Suppressor macrophage (primary cell): ENCODE data around the gene CBY2.
"Not testable (repeated sequence)": the region's sequence is repeated elsewhere in the genome, so short reads cannot be mapped to it uniquely, and the experiment has no call there.

Experiments
- DNase-seq, 4 experiments: peaks; one replicate each; pipeline ENCODE4 v3.0.0-alpha.2; 2020 to 2022
- total RNA-seq, 17 experiments: gene quantifications; one replicate each; lab custom pipeline; 2026; ENCODE audit warnings: mixed read lengths in 6 of 17, inconsistent platforms in 3 of 17; lab: John Stamatoyannopoulos, UW

CBY2 gene, protein sequence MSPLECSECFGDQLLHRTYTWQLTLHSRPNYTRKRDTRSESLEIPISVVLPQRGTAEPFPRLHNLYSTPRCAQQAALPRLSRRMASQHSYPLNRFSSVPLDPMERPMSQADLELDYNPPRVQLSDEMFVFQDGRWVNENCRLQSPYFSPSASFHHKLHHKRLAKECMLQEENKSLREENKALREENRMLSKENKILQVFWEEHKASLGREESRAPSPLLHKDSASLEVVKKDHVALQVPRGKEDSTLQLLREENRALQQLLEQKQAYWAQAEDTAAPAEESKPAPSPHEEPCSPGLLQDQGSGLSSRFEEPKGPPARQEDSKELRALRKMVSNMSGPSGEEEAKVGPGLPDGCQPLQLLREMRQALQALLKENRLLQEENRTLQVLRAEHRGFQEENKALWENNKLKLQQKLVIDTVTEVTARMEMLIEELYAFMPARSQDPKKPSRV
- total RNA-seq: 0 to 1.6 (median 0) reads per million in 17 experiments

DNA sequence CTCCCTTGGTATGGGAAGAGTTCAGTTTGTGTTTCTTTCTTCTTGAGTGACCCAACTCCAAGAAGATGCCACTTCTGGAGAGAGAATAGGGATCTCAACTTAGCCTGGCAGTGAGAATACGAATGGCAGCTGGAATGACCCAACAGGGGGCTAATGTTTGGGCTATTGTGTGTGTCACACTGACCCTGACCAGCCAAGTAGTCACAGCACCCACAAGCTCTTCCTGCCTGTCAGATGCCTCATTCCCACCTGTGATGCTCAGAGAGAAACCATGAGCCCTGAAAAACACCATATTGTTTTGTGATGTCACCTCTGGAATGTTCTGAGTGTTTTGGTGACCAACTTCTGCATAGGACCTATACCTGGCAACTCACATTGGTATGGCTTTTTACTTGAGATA, at the start of gene CBY2:
TSS of gene CBY2 (plus strand) at position 233 of the 400 bp plus-strand sequence. CDS start at position 304, 71 bp downstream.
- no peak for DNase-seq

DNA sequence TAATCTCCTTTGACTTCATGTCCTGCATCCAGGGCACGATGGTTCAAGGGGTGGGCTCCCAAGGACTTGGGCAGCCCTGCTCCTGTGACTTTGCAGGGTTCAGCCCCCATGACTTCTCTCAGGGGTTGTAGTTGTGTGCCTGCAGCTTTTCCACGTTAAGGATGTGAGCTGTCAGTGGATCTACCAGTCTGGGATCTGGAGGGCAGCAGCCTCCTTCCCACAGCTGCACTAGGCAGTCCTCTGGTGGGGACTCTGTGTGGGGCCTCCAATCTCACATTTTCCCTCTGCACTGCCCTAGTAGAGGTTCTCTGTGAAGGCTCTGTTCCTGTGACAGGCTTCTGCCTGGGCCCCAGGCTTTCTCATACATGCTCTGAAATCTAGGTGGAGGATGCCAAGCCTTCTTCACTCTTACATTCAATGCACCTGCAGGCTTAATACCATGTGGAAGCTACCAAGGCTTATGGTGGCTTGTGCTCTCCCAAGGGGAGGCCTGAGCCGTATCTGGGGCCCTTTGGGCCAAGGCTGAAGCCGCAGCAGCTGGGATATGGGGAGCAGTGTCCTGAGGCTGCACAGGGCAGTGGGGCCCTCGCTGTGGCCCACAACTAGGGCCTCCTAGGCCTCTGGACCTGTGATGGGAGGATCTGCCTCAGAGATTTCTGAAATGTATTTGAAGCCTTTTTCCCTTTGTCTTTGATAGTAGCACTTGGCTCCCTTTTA, 47.3 kb upstream of the CBY2 start:
- DNase-seq: no peak

DNA sequence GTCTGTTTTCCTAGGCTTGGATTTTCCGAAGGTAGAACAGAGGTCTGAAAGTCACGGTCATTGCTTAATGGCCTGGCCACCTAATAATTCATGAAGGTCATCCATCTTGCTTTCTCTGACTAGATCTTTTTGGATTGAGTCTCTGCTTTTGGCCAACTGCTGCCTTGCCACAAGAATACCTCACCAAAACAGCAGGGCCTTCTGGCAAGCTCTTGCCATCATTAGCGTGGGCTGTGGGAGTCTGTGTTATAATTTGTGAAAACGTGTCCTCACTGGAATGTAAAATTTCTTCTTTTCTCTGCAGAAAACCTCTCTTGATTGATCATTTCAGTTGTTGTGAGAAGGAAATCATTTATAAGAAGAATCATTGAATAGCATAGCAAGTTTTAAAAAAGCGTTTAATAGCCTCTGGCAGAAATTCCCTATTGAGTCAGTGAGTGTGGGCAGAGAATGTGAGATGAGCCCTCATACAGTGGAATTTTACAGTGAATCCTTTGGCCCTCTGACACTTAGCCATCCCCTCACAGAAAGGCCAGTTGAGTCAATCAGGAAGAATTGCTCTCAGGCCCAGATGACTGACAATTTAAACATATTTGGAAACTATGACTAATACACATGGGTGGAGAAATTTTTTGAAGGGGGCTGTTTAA, 43.4 kb upstream of the CBY2 start:
- DNase-seq: peak in 3 of 4 experiments; percentile 21 to 49 (median 29)

DNA sequence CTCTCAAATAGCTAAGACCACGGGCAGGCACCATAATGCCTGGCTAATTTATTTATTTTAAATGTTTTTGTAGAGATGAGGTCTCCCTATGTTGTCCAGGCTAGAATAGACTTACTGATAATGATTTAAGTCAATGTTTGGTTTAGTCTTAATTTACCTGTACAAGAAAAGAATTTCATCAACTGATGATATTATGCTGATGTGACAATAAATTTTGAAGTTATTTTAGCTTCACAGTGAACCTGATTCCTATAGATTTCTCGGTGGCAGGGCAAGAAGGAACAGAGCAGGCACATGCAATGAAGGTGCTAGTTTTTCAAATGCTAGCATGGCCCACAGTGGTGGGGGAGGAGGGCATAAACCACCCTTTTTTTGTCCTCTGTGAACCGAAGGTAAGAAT, 42.6 kb upstream of the CBY2 start:
- no peak for DNase-seq

DNA sequence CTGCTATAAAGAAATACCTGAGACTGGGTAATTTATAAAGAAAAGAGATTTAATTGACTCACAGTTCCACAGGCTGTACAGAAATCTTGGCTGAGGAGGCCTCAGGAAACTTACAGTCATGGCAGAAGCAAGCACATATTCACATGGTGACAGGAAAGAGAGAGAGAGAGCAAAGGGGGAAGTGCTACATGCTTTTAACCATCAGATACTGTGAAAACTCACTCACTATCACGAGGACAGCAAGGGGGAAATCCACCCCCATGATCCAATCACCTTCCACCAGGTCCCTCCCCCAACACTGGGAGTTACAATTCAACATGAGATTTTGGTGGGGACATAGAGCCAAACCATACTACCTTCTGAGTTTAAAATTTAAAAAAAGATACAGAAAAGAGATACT, 41.7 kb upstream of the CBY2 start:
- peak in 3 of 4 experiments; percentile 14 to 53 (median 25) for DNase-seq

DNA sequence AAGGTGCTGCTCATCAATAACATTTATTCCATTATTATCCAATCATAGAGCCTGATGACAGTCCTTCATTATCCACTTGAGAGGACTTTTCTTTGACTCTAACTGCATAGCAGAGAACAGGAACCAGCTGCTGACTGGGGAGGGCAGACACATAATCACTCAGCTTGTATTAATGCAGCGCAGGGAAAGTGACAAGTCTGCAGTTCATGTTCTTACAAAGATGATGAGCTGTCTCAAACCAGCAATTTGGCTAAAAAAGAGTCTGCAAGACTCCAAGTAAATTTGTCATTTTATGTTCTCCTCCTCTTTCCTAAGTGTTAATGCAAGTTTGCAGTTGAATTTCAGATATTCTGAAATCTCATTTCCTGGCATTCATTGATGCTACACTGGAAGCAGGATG, 40.0 kb upstream of the CBY2 start:
- DNase-seq: no peak

DNA sequence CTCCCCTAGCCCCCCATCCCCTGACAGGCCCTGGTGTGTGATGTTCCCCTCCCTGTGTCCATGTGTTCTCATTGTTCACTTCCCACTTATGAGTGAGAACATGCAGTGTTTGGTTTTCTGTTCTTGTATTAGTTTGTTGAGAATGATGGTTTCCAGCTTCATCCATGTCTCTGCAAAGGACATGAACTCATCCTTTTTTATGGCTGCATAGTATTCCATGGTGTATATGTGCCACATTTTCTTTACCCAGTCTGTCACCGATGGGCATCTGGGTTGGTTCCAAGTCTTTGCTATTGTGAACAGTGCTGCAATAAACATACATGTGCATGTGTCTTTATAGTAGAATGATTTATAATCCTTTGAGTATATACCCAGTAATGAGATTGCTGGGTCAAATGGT, 39.2 kb upstream of the CBY2 start:
- DNase-seq: not testable (repeated sequence)

DNA sequence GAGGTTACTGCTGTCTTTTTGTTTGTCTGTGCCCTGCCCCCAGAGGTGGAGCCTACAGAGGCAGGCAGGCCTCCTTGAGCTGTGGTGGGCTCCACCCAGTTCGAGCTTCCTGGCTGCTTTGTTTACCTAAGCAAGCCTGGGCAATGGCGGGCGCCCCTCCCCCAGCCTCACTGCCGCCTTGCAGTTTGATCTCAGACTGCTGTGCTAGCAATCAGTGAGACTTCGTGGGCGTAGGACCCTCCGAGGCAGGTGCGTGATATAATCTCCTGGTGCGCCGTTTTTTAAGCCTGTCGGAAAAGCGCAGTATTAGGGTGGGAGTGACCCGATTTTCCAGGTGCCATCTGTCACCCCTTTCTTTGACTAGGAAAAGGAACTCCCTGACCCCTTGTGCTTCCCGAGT, 32.5 kb upstream of the CBY2 start:
- not testable (repeated sequence) for DNase-seq

DNA sequence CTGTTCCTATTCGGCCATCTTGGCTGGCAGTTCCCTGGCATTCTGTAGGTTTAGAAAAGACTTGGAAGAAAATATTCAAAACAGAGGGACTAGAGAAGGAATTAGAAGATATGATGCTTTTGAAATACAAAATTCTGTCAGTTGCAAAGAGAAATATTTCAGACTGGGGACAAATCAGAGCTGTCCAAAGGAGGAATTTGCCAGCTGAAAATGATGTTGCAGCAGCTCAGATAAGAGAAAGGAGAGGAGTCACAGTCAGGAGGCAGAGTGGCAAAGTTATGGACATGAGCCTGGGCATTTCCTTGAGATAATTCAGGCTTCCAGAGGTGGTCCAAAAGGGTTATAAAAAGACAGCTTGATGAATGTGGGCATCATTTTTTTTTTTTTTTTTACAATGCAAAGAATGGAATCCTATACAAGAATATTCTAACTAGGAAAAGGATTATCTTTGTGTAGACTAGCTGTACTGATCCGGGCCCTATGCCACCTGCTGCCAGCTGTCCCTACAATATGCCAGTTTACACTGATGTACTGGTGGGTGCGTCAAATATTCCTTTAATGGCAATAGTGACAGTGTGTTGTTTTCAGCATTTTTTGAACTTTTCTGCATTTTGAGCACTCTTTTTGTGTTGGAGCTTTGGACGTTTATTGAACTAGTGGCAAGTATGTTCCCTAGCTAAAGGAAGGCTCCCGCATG, 31.8 kb upstream of the CBY2 start:
- DNase-seq: no peak

DNA sequence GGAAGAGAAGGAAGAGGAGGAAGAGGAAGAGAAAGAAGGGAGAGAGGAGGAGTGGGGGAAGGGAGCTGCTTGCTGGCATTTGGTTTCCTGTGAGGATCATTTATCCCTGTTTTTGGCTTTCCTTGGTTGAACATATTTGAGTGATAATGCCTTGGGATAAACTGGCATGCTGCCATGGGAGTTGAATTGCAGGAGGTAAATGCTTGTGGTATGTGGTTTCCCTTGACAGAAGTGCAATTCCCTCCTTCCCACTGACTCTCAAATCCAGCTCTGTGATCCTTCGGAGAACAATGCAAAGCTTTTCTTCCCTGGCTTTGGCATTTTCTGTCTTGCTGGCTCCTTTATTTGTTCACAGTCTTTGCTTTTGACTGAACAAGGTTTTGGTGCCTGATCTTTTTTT, 27.2 kb upstream of the CBY2 start:
- no peak for DNase-seq

DNA sequence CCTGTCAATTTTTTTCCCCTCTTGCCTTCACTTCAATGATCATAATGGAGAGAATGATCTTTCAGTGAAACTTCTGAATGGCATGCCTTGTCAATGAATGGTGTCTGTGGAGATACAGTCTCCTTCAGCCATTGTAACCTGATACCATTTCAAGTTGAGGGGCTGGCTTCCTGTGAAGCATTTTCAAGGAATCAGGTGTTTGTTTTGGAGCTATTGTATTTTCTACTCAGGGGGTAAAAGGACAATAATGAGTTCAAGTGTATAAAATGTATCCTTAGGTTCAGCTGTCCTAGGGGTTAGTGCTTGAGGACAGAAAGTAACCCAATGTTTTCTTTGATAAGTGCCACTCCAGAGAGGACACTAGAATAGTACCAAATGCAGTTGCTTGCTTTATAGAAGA, 23.8 kb upstream of the CBY2 start:
- DNase-seq: no peak

DNA sequence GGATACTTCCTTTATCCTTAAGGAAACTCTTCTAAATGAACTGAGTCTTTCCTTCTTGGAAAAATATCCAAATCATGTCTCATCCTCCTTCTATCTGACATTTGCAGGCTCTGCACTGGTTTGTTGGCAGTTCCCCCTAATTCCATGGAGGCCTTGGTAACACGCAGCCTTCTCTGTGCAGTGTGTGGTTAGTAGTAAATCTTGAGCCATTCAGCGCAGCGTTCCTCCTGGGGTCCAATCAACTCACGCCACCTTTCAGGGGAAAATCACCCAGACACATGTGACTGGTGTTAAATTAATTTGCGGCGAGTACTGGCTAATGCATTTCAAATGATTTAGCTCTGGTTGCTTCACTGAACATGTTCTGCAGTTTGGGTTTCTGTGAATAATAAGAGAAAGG, 21.0 kb upstream of the CBY2 start:
- no peak for DNase-seq

DNA sequence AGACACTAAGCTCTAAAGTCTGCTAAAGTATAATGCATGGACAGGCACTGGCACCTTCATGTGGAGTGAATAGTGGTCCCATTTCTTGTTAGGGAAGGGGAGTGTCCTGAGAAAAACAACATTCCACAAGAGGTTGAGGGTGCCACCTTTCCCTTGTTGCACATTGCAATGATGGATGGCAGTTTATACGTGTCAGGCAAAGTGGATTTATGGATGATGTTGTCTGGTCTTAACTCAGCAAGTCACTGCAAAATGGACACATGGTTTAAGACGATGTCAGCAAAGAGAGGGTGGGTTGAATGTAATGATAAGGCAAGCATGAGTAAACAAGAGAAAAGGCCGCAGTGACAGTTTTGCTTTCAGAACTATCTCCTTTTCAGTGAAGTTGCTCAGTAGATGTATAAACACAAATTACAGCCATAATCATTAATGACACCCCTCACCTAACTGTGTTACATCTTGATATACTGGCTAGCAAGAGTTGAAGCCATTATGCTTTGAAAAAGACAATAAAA, 19.6 kb upstream of the CBY2 start:
- no peak for DNase-seq

DNA sequence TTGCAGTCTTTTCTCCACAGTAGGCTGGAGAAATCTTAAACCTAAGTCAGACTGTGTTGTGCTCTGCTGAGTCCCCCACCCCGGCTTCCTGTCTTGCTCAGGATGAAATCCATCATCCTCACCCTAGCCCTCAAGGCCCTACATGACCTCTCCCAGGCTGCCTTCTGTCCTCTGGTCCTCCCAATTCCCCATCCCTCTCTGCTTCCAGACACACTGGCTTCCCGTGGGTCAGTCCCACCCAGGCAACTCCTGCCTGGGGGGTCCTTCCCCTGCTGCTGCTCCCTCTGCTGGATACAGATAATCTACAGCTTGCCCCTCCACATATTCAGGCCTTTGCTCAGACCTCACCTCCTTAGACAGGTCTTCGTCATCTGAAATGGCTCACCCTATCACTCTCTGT, 18.4 kb upstream of the CBY2 start:
- DNase-seq: no peak

DNA sequence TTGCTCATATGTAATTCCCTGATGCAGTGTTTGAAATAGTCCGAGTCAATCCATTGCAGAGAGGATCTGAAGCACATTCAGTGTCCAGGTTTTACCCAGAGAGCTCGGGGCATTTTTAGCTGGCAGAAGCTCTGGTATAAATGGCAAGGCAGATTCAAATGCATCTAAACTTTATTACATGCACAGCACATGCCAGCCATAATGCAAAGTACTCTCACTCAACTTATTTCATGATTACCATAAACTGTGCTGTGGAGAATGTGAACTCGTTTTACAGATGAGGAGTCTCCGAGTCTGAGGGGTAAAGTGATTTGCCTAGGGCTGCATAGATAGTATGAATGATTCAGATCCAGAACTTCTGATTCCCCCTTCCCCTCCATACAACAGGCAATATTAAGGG, 13.5 kb upstream of the CBY2 start:
- DNase-seq: no peak

DNA sequence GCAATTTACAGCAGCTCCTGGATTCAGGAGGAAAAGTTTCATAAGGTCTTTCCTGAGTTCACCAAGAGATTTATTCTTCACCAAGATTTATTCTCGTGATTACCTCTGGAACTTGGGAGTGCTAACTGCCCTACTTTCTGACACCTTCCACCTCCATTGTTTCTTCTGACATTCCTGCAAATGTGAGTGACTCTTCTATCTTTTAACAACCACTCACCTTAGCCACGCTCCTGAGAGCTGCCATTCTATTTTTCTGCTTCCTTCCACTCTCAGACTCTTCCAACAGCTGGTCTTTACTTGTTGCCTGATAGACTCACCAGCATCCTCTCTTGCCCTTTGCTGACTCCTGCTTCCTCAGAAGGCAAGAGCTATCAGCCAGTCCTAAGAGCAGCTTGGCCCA, 11.5 kb upstream of the CBY2 start:
- DNase-seq: no peak

DNA sequence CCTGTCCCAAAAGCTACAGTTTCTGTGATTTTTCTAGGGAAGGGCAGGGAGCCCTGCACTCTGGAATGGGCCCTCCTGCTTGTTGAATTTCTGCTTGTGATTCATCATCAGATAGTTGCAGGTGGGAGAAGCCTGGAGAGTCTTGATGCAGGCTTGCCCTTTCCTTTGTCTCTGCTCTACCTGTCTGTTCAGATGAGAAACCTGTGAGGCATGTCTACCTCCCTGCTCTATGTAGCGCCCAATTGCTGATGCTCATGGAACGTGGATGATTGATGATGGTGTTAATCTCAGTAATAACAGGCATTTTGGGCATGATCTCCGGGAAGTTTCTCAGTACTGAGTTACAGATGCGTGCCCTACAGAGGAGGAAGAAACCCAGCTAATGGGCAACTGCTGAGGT, 10.9 kb upstream of the CBY2 start:
- no peak for DNase-seq

DNA sequence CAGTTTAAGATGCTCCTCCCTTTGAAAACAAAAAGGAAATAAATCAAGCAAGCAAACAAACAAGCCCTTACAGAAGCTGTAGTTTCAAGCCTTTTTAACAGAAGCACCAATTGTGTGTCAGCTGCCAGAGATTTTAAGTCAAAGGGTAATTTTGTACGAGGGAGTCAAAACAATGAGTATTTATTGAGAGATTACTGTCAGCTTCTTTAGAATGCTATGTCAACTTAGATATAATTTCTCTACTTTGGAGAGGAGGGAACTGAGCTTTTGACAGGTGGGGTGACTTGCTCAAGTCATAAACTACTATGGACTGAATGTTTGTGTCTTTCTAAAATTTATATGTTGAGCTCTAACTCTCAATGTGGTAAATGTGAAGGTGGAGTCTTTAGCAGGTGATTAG, 10.5 kb upstream of the CBY2 start:
- no peak for DNase-seq

DNA sequence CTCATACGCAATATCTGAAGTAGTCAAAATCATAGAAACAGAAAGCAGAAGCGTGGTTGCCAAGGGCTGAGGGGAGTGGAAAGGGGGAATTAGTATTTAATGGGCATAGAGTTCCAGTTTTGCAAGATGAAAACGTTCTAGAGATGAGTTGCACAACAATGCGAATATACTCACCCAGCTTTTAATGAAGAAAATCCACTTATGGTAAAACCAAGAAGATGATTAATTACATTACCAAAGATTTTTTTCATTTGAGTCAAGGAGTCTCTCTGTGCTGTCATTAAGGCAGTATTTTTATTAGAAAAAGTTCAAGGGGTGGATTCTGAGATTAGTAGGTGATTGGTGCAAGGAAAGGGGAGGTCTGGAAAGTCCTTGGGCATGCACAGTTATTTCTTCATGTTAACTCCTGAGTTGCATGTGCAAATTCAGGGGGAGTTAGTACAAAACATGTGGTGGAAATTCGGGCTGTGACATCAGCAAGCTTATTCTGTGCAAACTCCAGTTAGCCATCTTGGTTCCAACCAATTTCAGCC, 6.9 kb upstream of the CBY2 start:
- peak; percentile 47 to 79 (median 71) for DNase-seq

DNA sequence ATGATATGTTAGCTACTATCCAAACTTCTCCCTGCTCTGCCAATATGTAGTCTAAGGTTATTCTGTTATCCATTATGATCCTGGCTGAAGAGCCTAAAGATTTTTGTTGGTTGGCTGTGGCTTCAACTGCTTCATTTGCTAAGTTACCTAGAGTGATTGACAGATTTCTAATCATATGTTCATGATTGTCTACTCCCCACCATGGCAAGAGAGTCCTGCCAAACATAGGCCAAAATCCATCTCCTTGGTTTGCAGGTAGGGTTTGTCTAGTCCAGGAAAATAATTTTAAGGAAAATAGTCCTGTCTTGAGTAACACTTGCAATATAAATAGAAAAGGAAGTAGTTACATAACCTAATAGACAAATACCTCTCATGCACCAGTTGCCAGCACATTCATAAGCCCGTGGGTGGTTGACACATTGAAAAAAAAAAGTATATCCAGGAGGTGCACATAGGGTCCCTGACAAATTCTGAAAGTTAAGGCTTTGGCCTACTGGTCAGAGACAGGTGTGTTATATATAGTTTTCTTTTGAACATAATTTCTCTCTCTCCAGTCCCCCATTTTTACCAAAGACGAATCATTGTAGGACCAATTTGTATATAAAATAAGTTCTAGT, 5.4 kb upstream of the CBY2 start:
- DNase-seq: peak; percentile 24 to 67 (median 56)

DNA sequence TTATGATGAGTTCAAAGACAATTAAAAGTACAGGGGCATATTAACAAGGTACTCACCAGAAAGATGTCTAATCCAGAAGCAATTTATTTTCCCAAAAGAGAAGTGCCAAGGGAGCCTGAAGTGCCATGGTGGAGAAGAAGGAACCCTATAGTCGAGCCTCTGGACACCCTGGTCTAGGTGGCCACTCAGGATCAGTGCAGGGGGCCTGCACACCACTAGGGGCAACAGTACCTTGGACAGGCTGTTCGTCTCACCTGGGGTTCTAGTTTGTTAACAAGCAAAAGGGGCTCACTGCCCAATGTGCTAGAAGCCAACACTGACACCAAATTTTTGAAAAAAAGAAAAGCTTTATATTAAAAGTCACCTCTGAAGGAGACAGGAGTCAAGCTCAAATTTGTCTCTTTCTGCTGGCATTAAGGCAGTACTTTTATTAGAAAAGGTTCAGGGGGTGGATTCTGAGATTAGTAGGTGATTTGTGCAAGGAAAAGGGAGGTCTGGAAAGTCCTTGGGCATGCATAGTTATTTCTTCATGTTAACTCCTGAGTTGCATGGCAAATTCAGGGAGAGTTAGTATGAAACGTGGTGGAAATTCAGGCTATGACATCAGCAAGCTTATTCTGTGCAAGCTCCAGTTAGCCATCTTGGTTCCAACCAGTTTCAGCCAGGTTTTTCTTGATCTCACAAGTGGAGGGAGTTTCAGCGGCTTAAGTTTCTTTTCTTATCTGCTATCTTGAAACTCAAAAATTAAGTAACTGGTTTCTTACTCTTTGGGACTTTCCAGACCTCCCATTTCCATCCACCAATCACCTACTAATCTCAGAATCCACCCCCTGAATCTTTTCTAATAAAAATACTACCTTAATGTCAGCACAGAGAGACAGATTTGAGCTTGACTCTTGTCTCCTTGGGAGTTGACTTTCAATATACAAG, 884 bp upstream of the CBY2 start:
- DNase-seq: no peak
